ENCODE data around the gene EIF4G1. TPM values are rescaled to one million over a fixed set of nuclear protein-coding genes. Genes with fewer than 3 reads are reported as not detected.
"Not testable (repeated sequence)": the region's sequence is repeated elsewhere in the genome, so short reads cannot be mapped to it uniquely, and the experiment has no call there.

The EIF4G1 gene
- total RNA-seq (2014; rRNA removed; shearing (Covaris generic)) = 295 and 341 TPM in 2 replicates

DNA sequence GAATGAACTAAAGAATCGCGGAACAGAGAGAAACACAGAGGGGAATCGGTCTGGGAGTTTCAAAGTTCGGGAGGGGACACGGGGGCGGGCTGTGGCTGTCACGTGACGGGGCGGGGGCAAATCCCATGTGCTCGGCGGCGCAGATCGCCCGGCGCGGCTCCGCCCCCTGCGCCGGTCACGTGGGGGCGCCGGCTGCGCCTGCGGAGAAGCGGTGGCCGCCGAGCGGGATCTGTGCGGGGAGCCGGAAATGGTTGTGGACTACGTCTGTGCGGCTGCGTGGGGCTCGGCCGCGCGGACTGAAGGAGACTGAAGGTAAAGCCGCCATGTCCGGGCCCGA, at the start of gene EIF4G1:
Gene EIF4G1 (plus strand): TSS at position 244 of the 337 bp plus-strand sequence. CDS start 1,191 bp downstream, outside the sequence.
- in situ Hi-C loops (cut with HindIII; ENCODE audit: low sequenced_read_pairs) = no loop called here
- peak; percentile 92 for DNase-seq (ENCODE audit: low spot score)

DNA sequence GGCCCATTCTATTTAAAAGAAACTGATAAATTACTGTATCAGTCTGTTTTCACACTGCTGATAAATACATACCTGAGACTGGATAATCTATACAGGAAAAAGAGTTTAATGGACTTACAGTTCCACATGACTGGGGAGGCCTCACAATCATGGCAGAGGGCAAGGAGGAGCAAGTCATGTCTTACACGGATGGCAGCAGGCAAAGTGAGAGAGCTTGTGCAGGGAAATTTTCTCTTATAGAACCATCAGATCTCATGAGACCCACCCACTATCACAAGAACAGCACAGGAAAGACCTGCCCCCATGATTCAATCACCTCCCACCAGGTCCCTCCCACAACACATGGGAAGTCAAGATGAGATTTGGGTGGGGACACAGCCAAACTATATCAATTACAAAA, 47.2 kb upstream of the EIF4G1 start:
- in situ Hi-C loops (cut with HindIII; ENCODE audit: low sequenced_read_pairs) = not testable (repeated sequence)

DNA sequence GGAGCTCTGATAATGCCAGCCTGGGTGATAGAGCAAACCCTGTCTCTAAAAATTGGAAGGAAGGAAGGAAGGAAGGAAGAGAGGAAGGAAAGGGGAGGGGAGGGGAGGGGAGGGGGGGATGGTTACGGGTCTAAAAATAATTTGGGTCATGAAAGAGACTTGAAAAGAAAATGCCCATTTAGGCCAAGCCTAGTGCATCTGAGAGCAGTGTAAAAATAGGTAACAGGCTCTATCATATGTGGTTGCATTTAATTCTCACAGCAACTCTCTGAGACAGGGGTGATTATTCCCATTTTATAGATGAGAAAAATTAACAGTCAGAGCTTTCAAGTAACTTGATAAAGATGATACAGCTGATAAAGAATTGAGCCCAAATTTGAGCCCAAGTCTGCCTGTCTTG, 42.1 kb upstream of the EIF4G1 start:
- in situ Hi-C loops (cut with HindIII; ENCODE audit: low sequenced_read_pairs) = no loop called here
- no peak for DNase-seq (ENCODE audit: low spot score)

More for the DNA sequence above, 47.2 kb upstream of the EIF4G1 start:
- DNase-seq (ENCODE audit: low spot score) = not testable (repeated sequence)

DNA sequence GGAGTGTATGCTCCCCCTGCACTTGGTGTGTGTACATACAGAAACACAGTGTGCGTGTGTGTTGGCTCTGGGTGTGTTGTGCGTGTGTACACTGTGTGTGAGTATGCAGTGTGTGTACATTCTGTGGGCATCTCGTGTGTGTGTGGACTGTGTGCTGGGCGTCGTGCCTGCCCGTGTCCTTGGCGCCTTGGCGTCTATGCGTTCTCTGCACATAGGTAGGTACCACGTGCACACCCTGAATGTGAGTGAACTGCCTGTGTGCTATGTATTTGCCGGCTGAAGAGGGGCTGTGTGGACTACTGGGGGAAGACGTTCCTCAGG, 39.1 kb upstream of the EIF4G1 start:
- no peak for DNase-seq (ENCODE audit: low spot score)
- in situ Hi-C loops (cut with HindIII; ENCODE audit: low sequenced_read_pairs) = no loop called here

DNA sequence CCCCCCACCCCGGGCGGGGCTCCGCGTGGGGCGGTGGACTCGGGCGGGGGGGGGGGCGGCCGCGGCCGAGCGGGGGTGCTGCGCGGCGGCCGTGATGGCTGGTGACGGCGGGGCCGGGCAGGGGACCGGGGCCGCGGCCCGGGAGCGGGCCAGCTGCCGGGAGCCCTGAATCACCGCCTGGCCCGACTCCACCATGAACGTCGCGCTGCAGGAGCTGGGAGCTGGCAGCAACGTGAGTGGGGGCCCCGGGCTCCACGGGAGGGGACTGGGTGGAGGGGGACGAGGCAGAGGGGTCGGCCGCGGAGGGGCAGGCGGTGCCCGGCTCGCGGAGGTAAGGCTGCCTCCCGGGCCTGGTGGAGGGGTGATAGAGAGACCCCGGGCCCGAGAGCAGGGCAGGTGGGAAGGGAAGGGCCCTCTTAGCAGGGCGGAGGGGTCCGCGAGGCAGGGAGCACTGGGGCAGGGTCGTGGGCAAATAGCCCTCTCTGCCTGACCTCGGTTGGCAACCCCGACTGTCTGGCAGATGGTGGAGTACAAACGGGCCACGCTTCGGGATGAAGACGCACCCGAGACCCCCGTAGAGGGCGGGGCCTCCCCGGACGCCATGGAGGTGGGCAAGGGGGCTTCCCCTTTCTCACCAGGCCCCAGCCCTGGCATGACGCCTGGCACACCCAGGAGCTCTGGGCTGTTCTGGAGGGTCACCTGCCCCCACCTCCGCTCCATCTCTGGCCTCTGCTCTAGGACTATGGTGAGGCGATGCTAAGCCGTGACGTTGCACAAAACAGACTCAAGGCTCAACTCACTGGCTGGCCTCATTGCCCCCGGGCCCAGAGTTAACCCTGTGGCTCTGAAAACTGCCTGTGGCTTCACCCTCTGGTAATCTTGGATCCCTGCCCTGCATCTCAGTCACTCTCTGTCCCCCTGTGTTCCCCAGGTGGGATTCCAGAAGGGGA, 38.2 kb upstream of the EIF4G1 start, which contains the start of gene ECE2:
Gene ECE2 (plus strand): TSS at position 62 of the 950 bp plus-strand sequence. CDS start 132 bp downstream, at position 194.
- in situ Hi-C loops (cut with HindIII; ENCODE audit: low sequenced_read_pairs) = no loop called here
- DNase-seq (ENCODE audit: low spot score) = peak; percentile 45

DNA sequence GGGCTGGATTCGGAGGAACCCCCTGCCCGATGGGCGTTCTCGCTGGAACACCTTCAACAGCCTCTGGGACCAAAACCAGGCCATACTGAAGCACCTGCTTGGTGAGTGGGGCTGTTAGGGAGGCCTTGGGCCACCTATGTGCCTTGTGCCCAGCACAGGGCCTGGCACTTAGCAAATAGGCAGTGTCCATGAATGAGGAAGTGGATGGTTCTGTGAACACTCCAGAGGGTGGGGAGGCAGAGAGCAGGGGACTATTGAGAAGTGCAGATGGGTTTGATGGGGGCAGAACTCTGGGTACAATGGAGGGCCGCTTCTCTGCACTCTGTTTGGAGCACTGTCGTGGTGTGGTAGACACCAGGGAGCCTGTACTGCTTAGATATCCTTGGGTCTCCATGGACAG, 37.0 kb upstream of the EIF4G1 start:
- in situ Hi-C loops (cut with HindIII; ENCODE audit: low sequenced_read_pairs) = no loop called here
- DNase-seq (ENCODE audit: low spot score) = no peak

GRCh38 chr3:184282941-184283340, 31.5 kb upstream of the EIF4G1 start:
- no peak for DNase-seq (ENCODE audit: low spot score)
- in situ Hi-C loops (cut with HindIII; ENCODE audit: low sequenced_read_pairs) = no loop called here

DNA sequence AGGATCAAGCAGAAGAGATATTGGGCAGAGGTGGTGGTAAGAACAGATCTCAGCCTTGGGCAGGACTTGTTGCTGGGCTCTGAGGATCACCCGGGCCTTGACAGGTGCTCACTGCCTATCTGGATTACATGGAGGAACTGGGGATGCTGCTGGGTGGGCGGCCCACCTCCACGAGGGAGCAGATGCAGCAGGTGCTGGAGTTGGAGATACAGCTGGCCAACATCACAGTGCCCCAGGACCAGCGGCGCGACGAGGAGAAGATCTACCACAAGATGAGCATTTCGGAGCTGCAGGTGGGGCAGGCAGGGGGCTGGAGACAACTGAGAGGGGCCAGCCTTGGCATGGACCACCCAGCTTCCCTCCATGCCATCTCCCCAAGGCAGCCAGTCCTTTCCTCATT, 30.7 kb upstream of the EIF4G1 start:
- in situ Hi-C loops (cut with HindIII; ENCODE audit: low sequenced_read_pairs) = no loop called here
- DNase-seq (ENCODE audit: low spot score) = no peak

GRCh38 chr3:184284696-184285095, 29.7 kb upstream of the EIF4G1 start:
- DNase-seq (ENCODE audit: low spot score) = peak; percentile 88
- in situ Hi-C loops (cut with HindIII; ENCODE audit: low sequenced_read_pairs) = no loop called here

DNA sequence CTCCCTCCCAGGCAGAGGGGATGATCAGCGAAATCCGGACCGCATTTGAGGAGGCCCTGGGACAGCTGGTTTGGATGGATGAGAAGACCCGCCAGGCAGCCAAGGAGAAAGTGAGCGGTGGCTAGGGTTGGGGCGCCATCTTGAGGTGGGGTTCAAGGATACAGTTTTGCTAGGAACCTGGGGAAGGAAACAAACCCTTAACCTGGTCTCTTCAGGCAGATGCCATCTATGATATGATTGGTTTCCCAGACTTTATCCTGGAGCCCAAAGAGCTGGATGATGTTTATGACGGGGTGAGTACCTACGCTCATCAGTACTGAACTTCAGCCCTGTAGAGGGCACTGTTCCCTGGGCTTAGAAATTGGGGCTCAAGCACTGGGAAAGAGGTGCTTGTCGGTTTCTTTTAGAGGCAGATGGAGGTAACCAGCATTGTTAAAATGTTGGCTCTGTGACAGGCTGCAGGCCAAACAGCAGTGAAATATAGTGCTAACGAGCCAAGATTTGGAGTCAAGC, 24.9 kb upstream of the EIF4G1 start:
- peak; percentile 70 for DNase-seq (ENCODE audit: low spot score)
- in situ Hi-C loops (cut with HindIII; ENCODE audit: low sequenced_read_pairs) = no loop called here

GRCh38 chr3:184290331-184290730, 24.1 kb upstream of the EIF4G1 start:
- in situ Hi-C loops (cut with HindIII; ENCODE audit: low sequenced_read_pairs) = no loop called here
- DNase-seq (ENCODE audit: low spot score) = no peak

- in situ Hi-C loops (cut with HindIII; ENCODE audit: low sequenced_read_pairs) = no loop called here
- no peak for DNase-seq (ENCODE audit: low spot score)
These were observed 23.2 kb upstream of the EIF4G1 start for GRCh38 chr3:184291044-184291737.

- DNase-seq (ENCODE audit: low spot score) = no peak
- in situ Hi-C loops (cut with HindIII; ENCODE audit: low sequenced_read_pairs) = no loop called here
These were observed 22.5 kb upstream of the EIF4G1 start for GRCh38 chr3:184291738-184292445.

DNA sequence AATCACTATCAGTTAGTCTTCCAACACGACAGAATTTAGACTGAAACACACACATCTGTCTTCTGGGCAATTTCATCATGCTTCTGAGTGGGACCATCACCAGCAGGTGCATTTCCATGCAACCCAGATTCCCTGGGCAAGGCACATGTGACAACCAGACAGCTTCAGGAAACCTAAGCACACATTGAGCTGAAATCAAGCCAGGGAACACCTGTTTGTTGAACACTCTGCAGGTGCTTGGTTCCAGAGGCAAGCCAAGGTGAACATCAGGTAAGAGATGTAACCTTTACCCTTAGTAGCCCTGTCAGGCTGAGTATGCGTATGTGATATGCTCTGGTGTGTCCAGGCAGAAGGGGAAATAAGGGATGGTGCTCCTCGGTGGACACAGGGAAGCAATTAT, 18.6 kb upstream of the EIF4G1 start:
- in situ Hi-C loops (cut with HindIII; ENCODE audit: low sequenced_read_pairs) = no loop called here
- no peak for DNase-seq (ENCODE audit: low spot score)

GRCh38 chr3:184296616-184297015, 17.8 kb upstream of the EIF4G1 start:
- no peak for DNase-seq (ENCODE audit: low spot score)
- in situ Hi-C loops (cut with HindIII; ENCODE audit: low sequenced_read_pairs) = no loop called here

- peak; percentile 97 for DNase-seq (ENCODE audit: low spot score)
- in situ Hi-C loops (cut with HindIII; ENCODE audit: low sequenced_read_pairs) = no loop called here
These were observed 15.5 kb upstream of the EIF4G1 start, which contains the start of gene PSMD2 for GRCh38 chr3:184298759-184299487. PSMD2 (plus strand) TSS chr3:184299241; CDS start chr3:184299267, 26 bp downstream.

- no peak for DNase-seq (ENCODE audit: low spot score)
- in situ Hi-C loops (cut with HindIII; ENCODE audit: low sequenced_read_pairs) = no loop called here
These were observed 14.7 kb upstream of the EIF4G1 start for GRCh38 chr3:184299488-184300377.

DNA sequence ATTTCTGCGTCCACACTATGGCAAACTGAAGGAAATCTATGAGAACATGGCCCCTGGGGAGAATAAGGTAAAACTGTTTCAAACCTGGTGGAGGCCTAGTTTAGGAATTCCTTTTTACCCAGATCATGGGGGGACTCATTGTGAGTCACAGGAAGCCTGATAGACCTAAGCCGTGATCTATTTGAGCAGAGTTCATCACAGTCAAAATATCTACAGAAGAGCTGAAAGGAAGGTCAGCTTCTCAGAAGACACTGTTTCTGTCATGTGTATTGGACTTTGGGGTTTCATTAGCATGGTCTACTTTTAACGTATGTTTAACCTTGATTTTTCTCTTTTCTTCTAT, 14.1 kb upstream of the EIF4G1 start:
- DNase-seq (ENCODE audit: low spot score) = no peak
- in situ Hi-C loops (cut with HindIII; ENCODE audit: low sequenced_read_pairs) = no loop called here

Data from G401 (cell line).